Gastroesophageal sphincter (tissue), 3 donors: ENCODE data around the gene UMAD1.

Source experiments
- CTCF ChIP-seq, 4 experiments: fragments of 200-600 bp in 2 of 4; fragments of 450-650 bp in 2 of 4; sonication (generic) in 1 of 4; IDR thresholded peaks; one replicate each; pipeline ENCODE4 v1.5.1; 2017 to 2019; ENCODE audit warnings: antibody characterized with exemption in 4 of 4, mild to moderate bottlenecking in 2 of 4, moderate library complexity in 2 of 4
- POLR2AphosphoS5 ChIP-seq: sonication (generic); formaldehyde crosslinking; IDR thresholded peaks from one replicate; pipeline ENCODE4 v1.6.1; 2017; ENCODE audit warnings: antibody characterized with exemption

- no peak for TF ChIP-seq CTCF (IDR thresholded peaks at IDR 0.05)
- TF ChIP-seq POLR2AphosphoS5: no peak
Measured at GRCh38 chr7:7843972-7844371, 203.4 kb downstream of the UMAD1 start.
